ENCODE measurements around the gene CDON.
A peak's percentile ranks its signal among the peaks of the same experiment; 100 is the strongest.
"Not testable (repeated sequence)": the region's sequence is repeated elsewhere in the genome, so short reads cannot be mapped to it uniquely, and the experiment has no call there.

The CDON gene

GRCh38 chr11:125987066-125987641 is 75.5 kb downstream of the CDON start:
- no peak for DNase-seq

- DNase-seq = not testable (repeated sequence)
Observed at GRCh38 chr11:125985956-125986355, 76.7 kb downstream of the CDON start.

- DNase-seq = no peak
Observed at GRCh38 chr11:125982348-125982730, 80.3 kb downstream of the CDON start.

DNA sequence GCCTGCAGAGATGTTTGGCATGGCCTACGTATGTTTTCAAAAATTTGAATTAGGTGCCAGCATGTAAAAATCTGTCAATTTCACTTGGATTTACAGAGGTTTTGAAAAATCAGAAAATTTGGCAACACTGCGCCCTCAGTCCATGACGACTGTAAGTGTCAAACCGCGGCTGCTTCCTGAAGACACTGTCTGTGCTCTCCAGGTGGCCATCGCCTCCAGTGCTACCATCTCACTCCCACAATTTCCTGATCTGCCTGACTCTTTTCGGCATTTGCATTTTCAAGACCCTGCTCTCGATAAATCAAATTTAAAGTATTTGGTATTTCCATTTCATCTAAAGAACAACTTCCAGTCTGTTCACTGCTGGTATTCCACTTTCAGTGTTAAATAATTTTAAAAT is 82.2 kb downstream of the CDON start:
- no peak for DNase-seq

GRCh38 chr11:125979511-125979910 is 83.2 kb downstream of the CDON start:
- no peak for DNase-seq

- no peak for DNase-seq
Observed at GRCh38 chr11:125978778-125979407, 83.8 kb downstream of the CDON start.

DNA sequence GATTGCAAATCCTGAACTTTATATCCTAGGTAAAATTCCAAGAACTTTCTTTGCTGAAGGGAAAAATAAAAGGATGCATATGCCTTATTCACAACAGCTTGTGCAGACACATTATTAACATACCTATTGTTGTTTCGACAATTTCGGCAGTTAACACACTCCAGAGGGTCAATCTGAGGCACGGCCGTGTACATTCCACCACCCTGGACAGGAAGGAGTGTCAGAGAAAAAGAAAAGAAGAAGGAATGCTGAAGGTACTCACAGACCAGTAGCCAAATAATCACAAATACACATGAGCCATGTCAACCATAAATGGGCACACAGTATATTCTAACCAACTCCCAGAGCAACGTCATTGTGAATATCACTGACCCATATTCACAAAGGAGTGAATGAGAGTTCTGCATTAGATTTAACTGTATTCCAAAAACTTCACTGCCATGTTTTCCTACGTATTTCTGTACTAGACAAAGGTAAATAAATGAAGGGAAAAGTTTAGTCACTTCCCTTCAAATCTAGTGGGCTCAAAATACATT is 84.4 kb downstream of the CDON start:
- DNase-seq = no peak

GRCh38 chr11:125977333-125977732 is 85.3 kb downstream of the CDON start:
- DNase-seq = no peak

GRCh38 chr11:125976156-125976555 is 86.5 kb downstream of the CDON start:
- DNase-seq = no peak

GRCh38 chr11:125975634-125976033 is 87.0 kb downstream of the CDON start:
- no peak for DNase-seq

DNA sequence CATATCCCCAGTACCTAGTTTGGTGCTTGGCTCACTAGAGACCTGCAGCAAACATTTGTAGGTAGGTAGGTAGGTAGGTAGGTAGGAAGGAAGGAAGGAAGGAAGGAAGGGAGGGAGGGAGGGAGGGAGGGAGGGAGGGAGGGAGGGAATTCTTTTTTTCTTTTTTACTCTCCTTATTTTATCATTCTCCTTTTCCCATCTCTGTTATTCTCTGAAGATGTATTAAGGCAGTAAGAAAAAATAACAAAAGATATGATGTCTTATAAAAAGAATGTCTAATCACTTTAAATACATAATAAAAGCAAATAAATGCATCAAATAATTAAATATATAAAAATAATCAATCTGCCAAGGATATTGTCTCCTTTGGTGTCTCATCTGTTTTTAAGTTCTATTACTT is 88.4 kb downstream of the CDON start:
- DNase-seq = no peak

- no peak for DNase-seq
Observed at GRCh38 chr11:125971618-125972017, 91.0 kb downstream of the CDON start.

- DNase-seq = no peak
Observed at GRCh38 chr11:125968354-125968753, 94.3 kb downstream of the CDON start.

GRCh38 chr11:125967515-125967914 is 95.2 kb downstream of the CDON start:
- no peak for DNase-seq

DNA sequence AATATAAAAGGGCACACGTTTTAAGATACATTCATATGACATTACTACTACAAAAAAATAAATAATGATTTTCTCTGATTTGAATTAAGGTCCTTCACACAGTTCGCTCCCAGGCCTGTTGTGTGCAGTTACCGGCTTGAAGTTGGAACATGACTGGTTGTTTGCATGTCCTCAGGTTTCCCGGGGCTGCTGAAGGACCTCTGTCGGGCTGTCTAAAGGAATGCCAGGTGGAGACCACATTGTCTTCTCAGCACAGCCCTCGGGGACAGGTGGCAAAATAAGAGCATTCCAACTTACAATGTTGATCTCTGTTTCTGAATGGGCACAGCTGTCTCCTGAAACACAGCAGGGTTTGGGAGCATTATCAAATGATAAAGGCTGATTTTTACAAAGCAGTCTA is 101.9 kb downstream of the CDON start:
- DNase-seq = no peak

GRCh38 chr11:125959931-125960330 is 102.7 kb downstream of the CDON start:
- DNase-seq = no peak

DNA sequence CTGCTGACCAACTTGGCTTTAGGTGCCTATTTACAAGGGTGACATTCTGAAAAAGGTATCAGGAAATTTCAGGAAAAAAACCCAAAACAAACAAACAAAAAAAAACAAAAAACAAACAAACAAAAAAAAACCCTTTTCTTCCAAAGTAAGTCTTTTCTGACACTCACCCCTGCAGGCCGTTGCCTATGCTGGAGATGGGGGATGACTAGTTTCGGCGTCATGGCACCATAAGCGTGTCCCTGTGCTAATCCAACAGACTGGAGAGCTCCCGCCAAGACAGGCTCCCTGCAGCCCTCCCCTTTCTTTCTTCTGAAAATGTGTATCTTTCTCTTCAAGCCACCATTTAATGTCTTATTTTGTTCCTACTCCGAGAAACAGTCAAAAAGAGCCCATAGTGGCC is 103.2 kb downstream of the CDON start:
- no peak for DNase-seq

GRCh38 chr11:125958872-125959400 is 103.7 kb downstream of the CDON start:
- peak in 1 of 3 donors; percentile 3 for DNase-seq

DNA sequence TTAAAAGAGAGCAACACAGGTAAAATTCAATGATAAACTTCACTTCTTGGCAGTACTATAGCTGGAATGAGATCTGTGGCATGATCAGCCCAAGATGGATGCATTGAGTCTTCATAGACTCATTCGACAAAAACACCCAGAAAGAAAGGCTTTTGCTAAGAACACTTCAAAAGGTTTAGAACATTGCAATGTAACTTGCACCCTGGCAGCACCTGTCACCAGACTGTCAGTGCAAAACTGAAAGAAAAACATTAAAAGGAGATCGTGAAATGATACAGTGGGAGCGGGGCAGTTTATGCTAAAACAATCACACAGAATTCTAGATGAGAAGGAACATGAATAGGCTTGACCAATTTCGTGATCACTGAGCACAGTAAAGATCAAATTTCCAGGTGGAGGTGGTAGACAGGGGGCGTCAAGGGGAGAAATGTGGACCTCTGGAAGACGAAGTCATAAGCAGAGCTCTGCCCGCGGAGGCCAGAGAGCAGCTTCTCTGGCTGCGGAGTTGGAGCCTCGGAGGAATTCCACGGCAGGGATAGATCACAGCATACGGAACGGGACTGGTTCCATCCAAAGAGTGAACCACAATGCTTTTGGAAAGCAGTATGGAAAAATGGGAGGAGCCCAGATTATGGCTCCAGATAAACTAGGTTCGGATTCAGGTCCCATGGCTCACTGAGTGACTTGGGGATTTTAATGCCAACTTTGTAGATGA is 104.9 kb downstream of the CDON start:
- no peak for DNase-seq

GRCh38 chr11:125956391-125957134 is 106.1 kb downstream of the CDON start:
- DNase-seq = peak in 1 of 3 donors; percentile 7

GRCh38 chr11:125955856-125956255 is 106.8 kb downstream of the CDON start:
- DNase-seq = no peak

GRCh38 chr11:125954945-125955640 is 107.6 kb downstream of the CDON start:
- DNase-seq = no peak
